ENCODE data around the gene IDH1.
"Not testable (repeated sequence)": the region's sequence is repeated elsewhere in the genome, so short reads cannot be mapped to it uniquely, and the experiment has no call there.

Gene IDH1

GRCh38 chr2:208235860-208236259 lies 19.0 kb downstream of the IDH1 start:
- TF ChIP-seq, protein P1, sequence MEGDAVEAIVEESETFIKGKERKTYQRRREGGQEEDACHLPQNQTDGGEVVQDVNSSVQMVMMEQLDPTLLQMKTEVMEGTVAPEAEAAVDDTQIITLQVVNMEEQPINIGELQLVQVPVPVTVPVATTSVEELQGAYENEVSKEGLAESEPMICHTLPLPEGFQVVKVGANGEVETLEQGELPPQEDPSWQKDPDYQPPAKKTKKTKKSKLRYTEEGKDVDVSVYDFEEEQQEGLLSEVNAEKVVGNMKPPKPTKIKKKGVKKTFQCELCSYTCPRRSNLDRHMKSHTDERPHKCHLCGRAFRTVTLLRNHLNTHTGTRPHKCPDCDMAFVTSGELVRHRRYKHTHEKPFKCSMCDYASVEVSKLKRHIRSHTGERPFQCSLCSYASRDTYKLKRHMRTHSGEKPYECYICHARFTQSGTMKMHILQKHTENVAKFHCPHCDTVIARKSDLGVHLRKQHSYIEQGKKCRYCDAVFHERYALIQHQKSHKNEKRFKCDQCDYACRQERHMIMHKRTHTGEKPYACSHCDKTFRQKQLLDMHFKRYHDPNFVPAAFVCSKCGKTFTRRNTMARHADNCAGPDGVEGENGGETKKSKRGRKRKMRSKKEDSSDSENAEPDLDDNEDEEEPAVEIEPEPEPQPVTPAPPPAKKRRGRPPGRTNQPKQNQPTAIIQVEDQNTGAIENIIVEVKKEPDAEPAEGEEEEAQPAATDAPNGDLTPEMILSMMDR (conservative IDR thresholded peaks at IDR 0.05; ENCODE audit: low read depth, low read length): no peak
- no peak for DNase-seq (ENCODE audit: low read depth)
- no peak overlapping the region for H3K4me3 ChIP-seq (ENCODE audit: low read length)

GRCh38 chr2:208234786-208235185 lies 20.1 kb downstream of the IDH1 start:
- H3K4me3 ChIP-seq (ENCODE audit: low read length): no peak overlapping the region
- DNase-seq (ENCODE audit: low read depth): no peak
- TF ChIP-seq, protein P1 (conservative IDR thresholded peaks at IDR 0.05; ENCODE audit: low read depth, low read length): no peak

GRCh38 chr2:208228476-208228875 lies 26.4 kb downstream of the IDH1 start:
- DNase-seq (ENCODE audit: low read depth): no peak
- TF ChIP-seq, protein P1 (conservative IDR thresholded peaks at IDR 0.05; ENCODE audit: low read depth, low read length): no peak
- H3K4me3 ChIP-seq (ENCODE audit: low read length): no peak overlapping the region

DNA sequence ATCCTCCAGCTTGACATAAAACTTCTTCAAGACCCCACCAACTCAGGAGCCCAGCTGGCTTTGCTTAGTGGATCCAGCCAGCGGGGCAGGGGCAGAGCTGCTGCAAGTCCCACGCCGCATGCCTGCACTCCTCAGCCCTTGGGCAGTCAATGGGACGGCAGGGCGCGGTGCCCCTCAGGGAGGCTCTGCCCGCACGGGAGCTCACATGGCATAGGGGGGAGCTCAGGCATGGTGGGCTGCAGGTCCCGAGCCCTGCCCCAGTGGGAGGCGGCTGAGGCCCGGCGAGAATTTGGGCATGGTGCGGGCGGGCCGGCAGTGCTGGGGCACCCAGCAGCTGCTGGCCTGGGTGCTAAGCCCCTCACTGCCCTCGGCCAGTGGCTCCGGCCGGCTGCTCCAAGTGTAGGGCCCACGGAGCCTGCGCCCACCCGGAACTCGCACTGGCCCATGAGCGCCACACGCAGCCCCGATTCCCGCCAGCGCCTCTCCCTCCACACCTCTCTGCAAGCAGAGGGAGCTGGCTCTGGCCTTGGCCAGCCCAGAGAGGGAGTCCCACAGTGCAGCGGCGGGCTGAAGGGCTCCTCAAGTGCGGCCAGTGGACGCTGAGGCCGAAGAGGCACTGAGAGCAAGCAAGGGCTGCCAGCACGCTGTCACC lies 27.2 kb downstream of the IDH1 start:
- H3K4me3 ChIP-seq (ENCODE audit: low read length): no peak overlapping the region
- DNase-seq (ENCODE audit: low read depth): no peak
- TF ChIP-seq, protein P1 (conservative IDR thresholded peaks at IDR 0.05; ENCODE audit: low read depth, low read length): no peak

DNA sequence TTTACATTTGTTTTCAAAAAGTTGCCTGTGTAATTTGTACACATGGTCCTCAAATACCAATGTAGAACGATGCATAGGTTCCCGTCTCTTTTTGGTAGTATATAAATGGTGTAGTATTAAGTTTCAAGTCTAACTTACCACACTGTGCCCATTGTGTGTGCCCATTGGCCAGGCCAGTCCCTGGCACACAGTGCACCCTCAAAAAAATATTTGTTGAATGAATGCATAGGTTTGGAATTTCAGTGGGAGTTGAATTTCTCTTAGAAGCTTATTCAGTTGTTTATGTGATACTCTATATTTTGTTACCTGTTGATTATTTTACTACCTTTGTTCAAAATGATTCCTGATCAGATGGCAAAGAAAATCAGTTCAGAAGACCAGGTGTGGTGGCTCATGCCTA lies 30.1 kb downstream of the IDH1 start:
- TF ChIP-seq, protein P1 (conservative IDR thresholded peaks at IDR 0.05; ENCODE audit: low read depth, low read length): no peak
- DNase-seq (ENCODE audit: low read depth): no peak
- no peak overlapping the region for H3K4me3 ChIP-seq (ENCODE audit: low read length)

- no peak overlapping the region for H3K4me3 ChIP-seq (ENCODE audit: low read length)
- TF ChIP-seq, protein P1 (conservative IDR thresholded peaks at IDR 0.05; ENCODE audit: low read depth, low read length): no peak
- DNase-seq (ENCODE audit: low read depth): no peak
Measured at GRCh38 chr2:208222351-208222750, 32.5 kb downstream of the IDH1 start.

DNA sequence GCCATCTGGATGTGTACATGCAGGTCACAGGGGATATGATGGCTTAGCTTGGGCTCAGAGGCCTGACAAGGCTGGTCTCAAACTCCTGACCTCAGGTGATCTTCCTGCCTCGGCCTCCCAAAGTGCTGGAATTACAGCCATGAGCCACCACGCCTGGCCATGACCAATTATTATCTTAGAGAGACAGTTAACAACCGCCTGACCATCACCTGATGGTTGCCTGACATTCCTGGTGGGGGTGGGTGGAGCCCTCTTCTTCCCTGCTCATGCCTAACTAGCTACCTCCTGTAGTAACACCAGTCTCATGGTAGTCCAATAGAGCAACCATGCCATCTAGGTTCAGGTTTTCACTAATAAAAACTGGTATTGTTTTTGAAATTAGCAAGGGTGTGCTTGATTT lies 33.0 kb downstream of the IDH1 start:
- H3K4me3 ChIP-seq (ENCODE audit: low read length); DNase-seq (ENCODE audit: low read depth): not testable (repeated sequence)

All from retinal pigment epithelial cell (primary cell).